Hematopoietic multipotent progenitor cell treated with erythropoietin and hydrocortisone succinate and interleukin-3 and kit ligand, for 8 days (in vitro differentiated cells): ENCODE data around the gene ABLIM1.

Source experiments
- DNase-seq: peaks from one replicate; pipeline ENCODE4 v3.0.0-alpha.2; 2015

ABLIM1 gene

GRCh38 chr10:114542373-114542772 lies 115.7 kb downstream of the ABLIM1 start:
- DNase-seq = no peak

- DNase-seq = no peak
Observed at GRCh38 chr10:114541797-114542160, 116.3 kb downstream of the ABLIM1 start.

- DNase-seq = peak; percentile 78
Observed at GRCh38 chr10:114541081-114541796, 116.8 kb downstream of the ABLIM1 start.

GRCh38 chr10:114540236-114540635 lies 117.8 kb downstream of the ABLIM1 start:
- DNase-seq = no peak

- DNase-seq = no peak
Observed at GRCh38 chr10:114539623-114540022, 118.5 kb downstream of the ABLIM1 start.

- DNase-seq = peak; percentile 6
Observed at GRCh38 chr10:114538181-114538906, 119.7 kb downstream of the ABLIM1 start.

GRCh38 chr10:114537736-114538135 lies 120.3 kb downstream of the ABLIM1 start:
- DNase-seq = no peak

- DNase-seq = no peak
Observed at GRCh38 chr10:114534571-114534981, 123.5 kb downstream of the ABLIM1 start.

- DNase-seq = no peak
Observed at GRCh38 chr10:114532226-114532625, 125.8 kb downstream of the ABLIM1 start.

GRCh38 chr10:114526504-114527238 lies 131.4 kb downstream of the ABLIM1 start:
- DNase-seq = peak; percentile 71

GRCh38 chr10:114526126-114526503 lies 132.0 kb downstream of the ABLIM1 start:
- DNase-seq = no peak

GRCh38 chr10:114525368-114525949 lies 132.6 kb downstream of the ABLIM1 start:
- DNase-seq = no peak

GRCh38 chr10:114523876-114524275 lies 134.2 kb downstream of the ABLIM1 start:
- no peak for DNase-seq

GRCh38 chr10:114521255-114521654 lies 136.8 kb downstream of the ABLIM1 start:
- no peak for DNase-seq

- no peak for DNase-seq
Observed at GRCh38 chr10:114520453-114520852, 137.6 kb downstream of the ABLIM1 start.

- no peak for DNase-seq
Observed at GRCh38 chr10:114519756-114520293, 138.2 kb downstream of the ABLIM1 start.

- no peak for DNase-seq
Observed at GRCh38 chr10:114519306-114519669, 138.8 kb downstream of the ABLIM1 start.

GRCh38 chr10:114518401-114519305 lies 139.4 kb downstream of the ABLIM1 start:
- no peak for DNase-seq

GRCh38 chr10:114517368-114518250 lies 140.5 kb downstream of the ABLIM1 start:
- DNase-seq = no peak

- no peak for DNase-seq
Observed at GRCh38 chr10:114516356-114516755, 141.7 kb downstream of the ABLIM1 start.

- no peak for DNase-seq
Observed at GRCh38 chr10:114515298-114515914, 142.7 kb downstream of the ABLIM1 start.
